NB4 (cell line): ENCODE measurements around the gene RNASEH2A.
"Not testable (repeated sequence)": the region's sequence is repeated elsewhere in the genome, so short reads cannot be mapped to it uniquely, and the experiment has no call there.

ENCODE experiments used
- DNase-seq: peaks from one replicate; pipeline ENCODE4 v3.0.0; 2010; ENCODE audit warnings: low read depth
- H3K4me3 ChIP-seq: one replicate; pipeline ENCODE4 v1.5.1; 2011; ENCODE audit warnings: mild to moderate bottlenecking, low read depth, low read length, moderate library complexity
- CTCF ChIP-seq: IDR thresholded peaks from one replicate; pipeline ENCODE4 v1.5.1; 2012; ENCODE audit warnings: low read depth, low read length
- MYC ChIP-seq: IDR thresholded peaks from 2 replicates; pipeline ENCODE4 v1.6.1; 2011; ENCODE audit warnings: low read depth, low read length
- POLR2A ChIP-seq: IDR thresholded peaks from 2 replicates; pipeline ENCODE4 v1.6.1; 2011; ENCODE audit warnings: mild to moderate bottlenecking; ENCODE audit not compliant: insufficient read length; ENCODE audit errors: extremely low read depth
- TF ChIP-seq, protein P1 (sequence below): IDR thresholded peaks from 2 replicates; pipeline ENCODE4 v1.6.1; 2011; ENCODE audit warnings: low read depth, low read length

Gene RNASEH2A

DNA sequence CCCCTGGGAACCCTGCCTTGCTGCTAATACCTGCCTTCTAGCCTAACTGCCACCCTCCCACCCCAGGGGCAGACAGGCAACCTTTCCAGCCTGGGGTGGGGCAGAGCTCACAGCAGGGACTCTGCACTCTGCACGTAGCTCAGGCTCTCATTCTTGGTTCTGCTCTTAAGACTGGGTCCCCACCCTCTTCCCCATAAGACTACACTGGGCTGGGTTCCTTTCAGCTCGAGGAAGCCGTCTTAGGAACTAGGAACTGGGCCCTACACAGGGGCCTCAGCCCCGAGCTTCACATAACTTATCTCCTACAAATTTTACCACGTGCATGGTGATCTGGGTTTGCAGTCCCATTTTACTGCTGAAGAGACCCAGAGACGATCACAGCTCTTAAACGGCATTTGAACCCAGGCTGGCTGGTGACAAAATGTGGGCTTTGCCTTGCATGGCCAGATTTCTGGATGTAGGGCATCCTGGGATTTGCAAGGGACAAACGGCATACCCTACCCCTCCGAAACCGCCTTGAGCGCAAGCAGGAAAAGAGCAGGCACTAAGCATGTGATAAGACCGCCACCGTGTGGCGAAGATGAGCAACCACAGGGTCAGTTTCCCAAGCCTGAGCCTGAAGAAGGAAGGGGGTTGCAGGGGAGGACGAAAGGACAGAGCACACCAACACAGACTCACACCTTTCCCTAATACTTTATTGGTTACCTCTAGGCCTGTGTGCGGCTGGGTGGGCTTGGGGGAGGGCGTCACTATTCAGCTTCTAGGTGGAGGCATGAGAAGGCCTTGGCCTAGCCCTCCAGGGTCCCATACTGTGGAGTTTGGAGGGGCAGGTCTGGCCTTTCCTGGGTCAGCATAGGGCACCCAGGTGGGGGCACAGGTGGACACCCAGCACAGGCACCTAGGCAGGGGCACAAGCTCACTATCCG, 10.0 kb upstream of the RNASEH2A start:
- no peak for TF ChIP-seq POLR2A
- TF ChIP-seq, protein P1, sequence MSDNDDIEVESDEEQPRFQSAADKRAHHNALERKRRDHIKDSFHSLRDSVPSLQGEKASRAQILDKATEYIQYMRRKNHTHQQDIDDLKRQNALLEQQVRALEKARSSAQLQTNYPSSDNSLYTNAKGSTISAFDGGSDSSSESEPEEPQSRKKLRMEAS, result peak; percentile 57; the same call in 1 of the 2 replicates
- TF ChIP-seq CTCF, result peak; percentile 87
- peak; percentile 54 for TF ChIP-seq MYC
- peak overlapping the region; percentile 16 for H3K4me3 ChIP-seq
- peak; percentile 86 for DNase-seq

- H3K4me3 ChIP-seq, result no peak overlapping the region
- TF ChIP-seq MYC, result no peak
- TF ChIP-seq, protein P1, result no peak
- TF ChIP-seq CTCF, result no peak
- no peak for TF ChIP-seq POLR2A
- DNase-seq, result no peak
Observed at GRCh38 chr19:12797141-12797587, 9.2 kb upstream of the RNASEH2A start.

DNA sequence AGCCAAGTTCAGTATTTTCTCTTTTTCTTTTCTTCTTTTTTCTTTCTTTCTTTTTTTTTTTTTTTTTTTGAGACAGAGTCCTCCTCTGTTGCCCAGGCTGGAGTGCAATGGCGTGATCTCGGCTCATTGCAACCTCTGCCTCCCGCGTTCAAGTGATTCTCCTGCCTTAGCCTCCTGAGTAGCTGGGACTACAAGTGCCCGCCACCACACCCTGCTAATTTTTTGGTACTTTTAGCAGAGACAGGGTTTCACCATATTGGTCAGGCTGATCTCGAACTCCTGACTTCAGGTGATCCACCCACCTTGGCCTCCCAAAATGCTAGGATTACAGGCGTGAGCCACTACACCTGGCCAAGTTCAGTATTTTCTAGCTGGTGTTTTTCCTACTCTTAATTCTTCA, 8.8 kb upstream of the RNASEH2A start:
- not testable (repeated sequence) for H3K4me3 ChIP-seq, DNase-seq

DNA sequence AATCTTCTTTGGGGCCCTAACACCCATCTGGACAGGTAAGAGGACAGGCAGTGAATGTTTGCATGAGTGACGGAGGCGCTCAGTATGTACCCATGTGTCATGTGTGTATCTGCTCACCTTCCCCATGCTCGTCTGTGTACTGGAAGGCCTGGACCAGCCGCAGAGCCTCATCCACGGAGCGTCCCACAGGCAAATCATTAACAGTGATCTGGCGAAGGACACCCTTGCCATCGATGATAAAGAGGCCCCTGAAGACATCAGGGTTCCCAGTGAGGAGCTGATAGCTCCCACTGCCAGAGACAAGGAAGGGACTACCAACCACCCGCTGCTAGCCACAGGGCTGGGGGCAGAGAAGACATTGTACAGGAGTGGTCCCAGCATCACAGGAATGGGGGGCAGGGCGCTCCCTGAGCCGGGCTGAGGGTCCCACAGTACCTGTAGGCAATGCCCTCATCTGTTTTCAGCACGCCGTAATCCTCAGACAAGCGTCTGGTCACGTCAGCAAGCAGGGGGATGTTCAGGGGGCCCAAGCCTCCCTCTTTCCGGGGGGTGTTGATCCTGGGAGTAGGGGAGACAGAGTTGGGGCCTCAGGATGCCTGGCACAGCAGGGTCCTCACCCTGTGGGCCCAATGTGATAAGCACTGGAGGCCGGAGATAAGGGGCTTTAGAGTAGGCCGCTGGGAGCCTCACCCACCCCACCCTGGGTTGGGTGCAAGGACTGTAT, 6.5 kb upstream of the RNASEH2A start:
- no peak overlapping the region for H3K4me3 ChIP-seq
- DNase-seq, result no peak
- no peak for TF ChIP-seq POLR2A
- TF ChIP-seq, protein P1, result no peak
- no peak for TF ChIP-seq CTCF
- no peak for TF ChIP-seq MYC

- DNase-seq, result no peak
- no peak overlapping the region for H3K4me3 ChIP-seq
- TF ChIP-seq CTCF, result no peak
- TF ChIP-seq MYC, result no peak
- TF ChIP-seq, protein P1, result no peak
- TF ChIP-seq POLR2A, result no peak
Observed at GRCh38 chr19:12800466-12800770, 6.0 kb upstream of the RNASEH2A start.

DNA sequence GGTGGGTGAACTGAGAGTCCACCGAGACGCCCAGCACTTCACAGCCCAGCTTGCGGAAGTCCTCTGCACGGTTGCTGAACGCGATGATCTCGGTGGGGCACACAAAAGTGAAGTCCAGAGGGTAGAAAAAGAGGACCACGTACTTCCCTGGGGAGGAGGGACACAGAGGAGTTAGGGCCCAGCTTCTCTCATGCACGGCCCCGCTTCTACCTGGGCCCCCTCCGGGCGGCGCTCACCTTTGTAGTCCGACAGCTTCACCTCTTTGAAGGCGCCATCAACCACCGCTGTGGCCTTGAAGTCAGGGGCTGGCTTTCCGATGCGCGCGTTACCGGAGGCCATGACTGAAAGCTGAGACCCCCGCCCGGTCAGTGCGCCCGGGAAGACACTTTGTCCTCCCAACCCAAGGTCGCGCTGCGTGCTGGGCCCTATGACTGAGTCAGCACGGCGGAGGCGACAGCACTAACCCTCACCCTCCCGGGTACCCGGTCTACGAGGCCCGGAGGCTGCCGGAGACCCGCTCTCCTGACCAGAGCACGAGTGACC, 5.4 kb upstream of the RNASEH2A start:
- TF ChIP-seq POLR2A, result no peak
- TF ChIP-seq, protein P1, result no peak
- no peak for TF ChIP-seq CTCF
- TF ChIP-seq MYC, result no peak
- peak; percentile 38 for DNase-seq
- H3K4me3 ChIP-seq, result peak overlapping the region; percentile 82
